A172 (cell line): ENCODE results near the gene RPTOR. TPM values are rescaled to one million over a fixed set of nuclear protein-coding genes. Genes with fewer than 3 reads are reported as not detected.

Experiments used
- DNase-seq: peaks from one replicate; pipeline ENCODE4 v3.0.0-alpha.2; 2015; ENCODE audit warnings: low spot score
- total RNA-seq: library from RNA; depleted of rRNA; stranded (reverse); fragments of >200 nt; shearing (Covaris generic); gene quantifications from 2 replicates; pipeline ENCODE4 v1.2.3, GENCODE V29; 2014

The RPTOR gene
- total RNA-seq, 1 experiment from 2014 or later, result 20.7 TPM

- DNase-seq, result no peak
Measured at GRCh38 chr17:80588702-80589383, 44.2 kb downstream of the RPTOR start.

GRCh38 chr17:80591788-80592187 lies 47.1 kb downstream of the RPTOR start:
- no peak for DNase-seq

- DNase-seq, result no peak
Measured at GRCh38 chr17:80592243-80592642, 47.6 kb downstream of the RPTOR start.

- DNase-seq, result no peak
Measured at GRCh38 chr17:80593181-80593580, 48.5 kb downstream of the RPTOR start.

- no peak for DNase-seq
Measured at GRCh38 chr17:80594431-80595269, 50.0 kb downstream of the RPTOR start.

- DNase-seq, result peak; percentile 31
Measured at GRCh38 chr17:80596760-80597608, 52.3 kb downstream of the RPTOR start.

- DNase-seq, result no peak
Measured at GRCh38 chr17:80598813-80599545, 54.3 kb downstream of the RPTOR start.

GRCh38 chr17:80599546-80600305 lies 55.1 kb downstream of the RPTOR start:
- DNase-seq, result peak; percentile 38

- no peak for DNase-seq
Measured at GRCh38 chr17:80601146-80601545, 56.5 kb downstream of the RPTOR start.

GRCh38 chr17:80603396-80603795 lies 58.8 kb downstream of the RPTOR start:
- peak; percentile 42 for DNase-seq

GRCh38 chr17:80604009-80604669 lies 59.5 kb downstream of the RPTOR start:
- DNase-seq, result no peak

- DNase-seq, result no peak
Measured at GRCh38 chr17:80604670-80605010, 60.0 kb downstream of the RPTOR start.

GRCh38 chr17:80605326-80606066 lies 60.9 kb downstream of the RPTOR start:
- DNase-seq, result peak; percentile 81

- no peak for DNase-seq
Measured at GRCh38 chr17:80608326-80608725, 63.7 kb downstream of the RPTOR start.

GRCh38 chr17:80609757-80610156 lies 65.1 kb downstream of the RPTOR start:
- DNase-seq, result no peak

GRCh38 chr17:80611816-80612215 lies 67.2 kb downstream of the RPTOR start:
- no peak for DNase-seq

- DNase-seq, result no peak
Measured at GRCh38 chr17:80612997-80613731, 68.5 kb downstream of the RPTOR start.

GRCh38 chr17:80613732-80614071 lies 69.1 kb downstream of the RPTOR start:
- DNase-seq, result no peak
